H1 (cell line): ENCODE data around the gene ENTREP3. TPM values are rescaled to one million over a fixed set of nuclear protein-coding genes. Genes with fewer than 3 reads are reported as not detected.

Source experiments
- CTCF ChIA-PET: fragments of 300-600 bp; sonication (Branson Sonifier 250); formaldehyde crosslinking; loops from one replicate; lab custom pipeline; 2021; ENCODE audit not compliant: partially characterized antibody; lab: Charles Lee
- POLR2A ChIA-PET: fragments of 300-600 bp; sonication (Branson Sonifier 250); formaldehyde crosslinking; loops from one replicate; lab custom pipeline; 2021; ENCODE audit warnings: inconsistent platforms; ENCODE audit not compliant: partially characterized antibody; lab: Charles Lee
- DNase-seq, 2 experiments: peaks; one replicate each; pipeline versions ENCODE4 v3.0.0 to v3.0.0-alpha.2; 2010 to 2022; ENCODE audit warnings: low spot score in 2 of 2, low read depth in 1 of 2, mixed read lengths in 1 of 2
- FAIRE-seq: peaks from 2 replicates; lab custom pipeline; 2011; peaks lifted over from hg19 to GRCh38; lab: Jason Lieb, UNC
- H2AFZ ChIP-seq: 2 replicates; pipeline ENCODE4 v1.8.1; 2012; ENCODE audit warnings: low read length, inconsistent platforms
- H2AK5ac ChIP-seq: 2 replicates; pipeline ENCODE4 v1.6.1; 2013; ENCODE audit warnings: low read depth, low read length
- H2BK120ac ChIP-seq: replicated peaks from 2 replicates; pipeline ENCODE3; 2013; ENCODE audit warnings: low read depth, low read length, inconsistent platforms
- H2BK12ac ChIP-seq: 2 replicates; pipeline ENCODE4 v1.6.1; 2013; ENCODE audit warnings: low read depth, low read length
- H2BK15ac ChIP-seq: 2 replicates; pipeline ENCODE4 v1.6.1; 2013; ENCODE audit warnings: low read length
- H2BK20ac ChIP-seq: 2 replicates; pipeline ENCODE4 v1.6.1; 2013; ENCODE audit warnings: low read length
- H2BK5ac ChIP-seq: 2 replicates; pipeline ENCODE4 v1.6.1; 2013; ENCODE audit warnings: low read depth, low read length
- H3K14ac ChIP-seq: 2 replicates; pipeline ENCODE4 v1.6.1; 2013; ENCODE audit warnings: inconsistent platforms; ENCODE audit not compliant: insufficient read length
- H3K18ac ChIP-seq: 2 replicates; pipeline ENCODE4 v1.6.1; 2013; ENCODE audit warnings: low read length; ENCODE audit errors: extremely low read depth
- H3K23ac ChIP-seq: 2 replicates; pipeline ENCODE4 v1.6.1; 2013; ENCODE audit warnings: inconsistent platforms; ENCODE audit not compliant: insufficient read length
- H3K23me2 ChIP-seq: 2 replicates; pipeline ENCODE4 v1.6.1; 2013; ENCODE audit warnings: low read depth, low read length
- H3K27ac ChIP-seq: 2 replicates; pipeline ENCODE4 v1.6.1; 2011; ENCODE audit warnings: low read depth, low read length, inconsistent platforms
- H3K27me3 ChIP-seq, 4 experiments: replicated peaks in 1 of 4; 1 replicate in 1 of 4; 2 replicates in 3 of 4; pipeline versions ENCODE4 v1.6.1 to v1.8.1; 2011 to 2013; ENCODE audit warnings: low read length in 3 of 4, mild to moderate bottlenecking in 3 of 4, inconsistent platforms in 2 of 4, mixed read lengths in 2 of 4, moderate library complexity in 1 of 4; ENCODE audit not compliant: control insufficient read depth in 3 of 4, insufficient read depth in 3 of 4; ENCODE audit errors: extremely low read depth in 1 of 4
- H3K36me3 ChIP-seq, 4 experiments: 2 replicates each; pipeline versions ENCODE4 v1.6.1 to v1.8.1; 2011 to 2013; ENCODE audit warnings: mild to moderate bottlenecking in 4 of 4, low read length in 3 of 4, moderate library complexity in 2 of 4, control low read depth in 1 of 4, inconsistent platforms in 1 of 4; ENCODE audit not compliant: insufficient read depth in 4 of 4, control insufficient read depth in 2 of 4
- H3K4ac ChIP-seq: replicated peaks from 2 replicates; pipeline ENCODE3; 2013; ENCODE audit warnings: low read length, low read depth, mixed read lengths, inconsistent platforms; ENCODE audit not compliant: insufficient read length
- H3K4me1 ChIP-seq, 4 experiments: replicated peaks in 1 of 4; 1 replicate in 1 of 4; 2 replicates in 3 of 4; pipeline versions ENCODE4 v1.6.1 to v1.8.1; 2011 to 2013; ENCODE audit warnings: low read length in 3 of 4, inconsistent platforms in 2 of 4, mixed read lengths in 1 of 4; ENCODE audit not compliant: insufficient read depth in 4 of 4, control insufficient read depth in 3 of 4
- H3K4me2 ChIP-seq, 2 experiments: 2 replicates each; pipeline versions ENCODE4 v1.6.1 to v1.8.1; 2011 to 2013; ENCODE audit warnings: low read depth in 2 of 2, low read length in 2 of 2, control low read depth in 1 of 2, inconsistent platforms in 1 of 2, mild to moderate bottlenecking in 1 of 2; ENCODE audit not compliant: insufficient read depth in 1 of 2
- H3K4me3 ChIP-seq, 4 experiments: fragments of 200-600, 300-600 bp in 1 of 4; sonication (generic), shearing (Covaris generic), sonication (Bioruptor Twin) in 1 of 4; 2 replicates each; pipeline versions ENCODE4 v1.5.1 to v1.8.1; 2011 to 2016; ENCODE audit warnings: low read length in 4 of 4, low read depth in 3 of 4, control low read depth in 2 of 4, inconsistent platforms in 2 of 4, mild to moderate bottlenecking in 2 of 4, mixed read lengths in 1 of 4, moderate library complexity in 1 of 4; ENCODE audit not compliant: insufficient read depth in 2 of 4; ENCODE audit errors: extremely low read depth in 1 of 4
- H3K56ac ChIP-seq: replicated peaks from 2 replicates; pipeline ENCODE3; 2013; ENCODE audit warnings: low read depth, mild to moderate bottlenecking, mixed read lengths, low read length, inconsistent platforms; ENCODE audit not compliant: insufficient read length
- H3K79me1 ChIP-seq: 2 replicates; pipeline ENCODE4 v1.6.1; 2013; ENCODE audit warnings: low read depth, low read length, control low read depth
- H3K79me2 ChIP-seq, 2 experiments: 2 replicates each; pipeline versions ENCODE4 v1.6.1 to v1.8.1; 2012 to 2013; ENCODE audit warnings: low read length in 2 of 2, mild to moderate bottlenecking in 2 of 2, inconsistent platforms in 1 of 2; ENCODE audit not compliant: insufficient read depth in 2 of 2, control insufficient read depth in 1 of 2
- H3K9ac ChIP-seq, 4 experiments: replicated peaks in 1 of 4; 1 replicate in 1 of 4; 2 replicates in 3 of 4; pipeline versions ENCODE4 v1.6.1 to v1.8.1; 2011 to 2013; ENCODE audit warnings: low read depth in 3 of 4, low read length in 3 of 4, control low read depth in 2 of 4, mild to moderate bottlenecking in 2 of 4, moderate library complexity in 2 of 4, inconsistent platforms in 1 of 4; ENCODE audit errors: extremely low read depth in 1 of 4
- H3K9me3 ChIP-seq, 2 experiments: 2 replicates each; pipeline versions ENCODE4 v1.6.1 to v1.8.1; 2012 to 2013; ENCODE audit warnings: mild to moderate bottlenecking in 2 of 2, moderate library complexity in 2 of 2, control low read depth in 1 of 2, inconsistent platforms in 1 of 2, low read depth in 1 of 2, low read length in 1 of 2, mixed read lengths in 1 of 2; ENCODE audit not compliant: insufficient read depth in 2 of 2
- H4K20me1 ChIP-seq, 2 experiments: replicated peaks in 1 of 2; 2 replicates each; pipeline versions ENCODE3 to v1.8.1; 2011 to 2013; ENCODE audit warnings: inconsistent platforms in 2 of 2, low read length in 2 of 2, mild to moderate bottlenecking in 1 of 2; ENCODE audit not compliant: insufficient read depth in 2 of 2, control insufficient read depth in 1 of 2
- H4K5ac ChIP-seq: 2 replicates; pipeline ENCODE4 v1.6.1; 2013; ENCODE audit warnings: low read length, low read depth, mixed read lengths, inconsistent platforms; ENCODE audit not compliant: insufficient read length
- H4K8ac ChIP-seq: 2 replicates; pipeline ENCODE4 v1.8.0; 2013; ENCODE audit warnings: mild to moderate bottlenecking, moderate library complexity, low read length, inconsistent platforms; ENCODE audit not compliant: insufficient read depth; ENCODE audit errors: extremely low read depth
- H4K91ac ChIP-seq: replicated peaks from 2 replicates; pipeline ENCODE3; 2013; ENCODE audit warnings: low read length, mixed read lengths, inconsistent platforms; ENCODE audit not compliant: insufficient read length
- SIX5 ChIP-seq: IDR thresholded peaks from 2 replicates; pipeline ENCODE4 v1.6.1; 2011; ENCODE audit warnings: mild to moderate bottlenecking, low read depth, low read length
- TEAD4 ChIP-seq: IDR thresholded peaks from 2 replicates; pipeline ENCODE4 v1.6.1; 2012; ENCODE audit warnings: low read depth, low read length, inconsistent platforms, mixed read lengths
- WGBS, 2 experiments: shearing (Covaris generic) in 1 of 2; methylation state at CpG; one replicate each; pipeline versions ENCODE4 v1.1.6 to v1.1.7; 2013 to 2015; ENCODE audit warnings: low lambda C conversion rate in 2 of 2, mixed read lengths in 2 of 2, inconsistent platforms in 1 of 2, low coverage in 1 of 2, missing lambda C conversion rate in 1 of 2; ENCODE audit not compliant: insufficient replicate concordance in 2 of 2, insufficient coverage in 1 of 2, insufficient read length in 1 of 2; ENCODE audit errors: extremely low coverage in 1 of 2, missing lambda C conversion rate in 1 of 2; 5-methylcytosine and 5-hydroxymethylcytosine counted together
- polyA plus RNA-seq, 7 experiments: library from polyadenylated mRNA; depleted of rRNA in 3 of 7; stranded (reverse) in 5 of 7; unstranded in 2 of 7; fragments of >200 nt in 5 of 7; fragments of 200-250 nt in 2 of 7; gene quantifications; 1 replicate in 5 of 7; 2 replicates in 1 of 7; 4 replicates in 1 of 7; pipeline versions ENCODE4 v1.2.1 to v1.2.3, GENCODE V29; 2011 to 2013; ENCODE audit warnings: missing spikeins in 2 of 7, mixed read lengths in 2 of 7
- total RNA-seq: library from RNA; stranded (reverse); fragmentation: NEBNext Ultra II Directional; extraction: Animal tissue kit (Norgen Biotek cat#: 25700); gene quantifications from 2 replicates; pipeline ENCODE4 v1.2.1, GENCODE V29; 2021

ENTREP3 gene
- total and polyA plus RNA-seq, 2 of the 8 experiments (the other 6 are each of a cell fraction or from before 2014, with no cell fraction given), result 22.8 to 52.2 TPM

DNA sequence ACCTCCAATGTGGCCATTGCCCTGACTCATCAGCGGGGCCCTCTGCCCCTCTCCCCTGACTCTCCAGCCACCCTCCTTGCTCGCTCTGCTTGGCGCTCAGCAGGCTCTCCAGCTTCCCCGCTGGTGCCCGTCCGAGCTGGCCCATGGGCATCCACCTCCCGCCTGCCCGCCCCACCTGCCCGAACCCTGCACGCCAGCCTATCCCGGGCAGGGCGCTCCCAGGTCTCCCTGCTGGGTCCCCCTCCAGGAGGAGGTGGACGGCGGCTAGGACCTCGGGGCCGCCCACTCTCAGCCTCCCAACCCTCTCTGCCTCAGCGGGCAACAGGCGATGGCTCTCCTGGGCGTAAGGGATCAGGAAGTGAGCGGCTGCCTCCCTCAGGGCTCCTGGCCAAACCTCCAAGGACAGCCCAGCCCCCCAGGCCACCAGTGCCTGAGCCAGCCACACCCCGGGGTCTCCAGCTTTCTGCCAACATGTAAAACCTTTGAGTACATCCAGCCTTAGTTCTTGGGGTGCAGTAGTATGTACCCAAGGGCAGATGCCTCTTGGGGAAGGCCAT is 32.8 kb upstream of the ENTREP3 start:
- H3K4ac ChIP-seq, result no peak overlapping the region
- H3K79me2 ChIP-seq, result no peaks in the 10 kb centered on the region
- no peak overlapping the region for H2BK15ac ChIP-seq
- FAIRE-seq (no peak), DNase-seq (no peak)
- no peak overlapping the region for H3K27ac ChIP-seq
- no peaks in the 10 kb centered on the region for H4K20me1 ChIP-seq
- no peak overlapping the region for H3K23ac ChIP-seq
- 93% methylated on average over 16 of the region's 21 CpGs; no CpG with 5 or more reads in 1 of the 2 experiments for WGBS, 2 experiments
- no peak overlapping the region for H3K4me2 ChIP-seq
- H3K9me3 ChIP-seq, result no peaks in the 10 kb centered on the region
- no peak overlapping the region for H2BK12ac ChIP-seq
- no peak overlapping the region for H2AFZ ChIP-seq
- H4K5ac ChIP-seq, result no peak overlapping the region
- TF ChIP-seq TEAD4 (no peak), SIX5 (no peak)
- H2AK5ac ChIP-seq, result no peak overlapping the region
- H2BK20ac ChIP-seq, result no peak overlapping the region
- ChIA-PET POLR2A (interaction anchor here (0.5 to 1.8 kb wide), 6 partner anchors 9 to 37 kb away, joined by 3 to 6 read pairs (median 4); partner anchors contain the start of gene SCAMP3), CTCF (interaction anchor here (0.8 to 6.3 kb wide), 3 partner anchors 9 to 19 kb away, joined by 3 to 37 read pairs (median 4); partner anchors contain the start of gene FDPS)
- H3K56ac ChIP-seq, result no peak overlapping the region
- no peaks in the 10 kb centered on the region for H3K4me1 ChIP-seq
- no peaks in the 10 kb centered on the region for H3K79me1 ChIP-seq
- H2BK120ac ChIP-seq, result no peak overlapping the region
- no peaks in the 10 kb centered on the region for H3K23me2 ChIP-seq
- peak overlapping the region; percentile 35; the same call in 1 of the 2 replicates for H4K8ac ChIP-seq
- H3K9ac ChIP-seq, result no peak overlapping the region
- H3K4me3 ChIP-seq, result no peak overlapping the region
- H2BK5ac ChIP-seq, result no peak overlapping the region
- no peaks in the 10 kb centered on the region for H3K36me3 ChIP-seq
- H3K14ac ChIP-seq, result no peak overlapping the region
- H3K27me3 ChIP-seq, result no peaks in the 10 kb centered on the region
- H3K18ac ChIP-seq, result no peak overlapping the region
- no peak overlapping the region for H4K91ac ChIP-seq
